AG04450 (cell line): ENCODE measurements around the gene ANO6. TPM values are rescaled to one million over a fixed set of nuclear protein-coding genes. Genes with fewer than 3 reads are reported as not detected.
"Not testable (repeated sequence)": the region's sequence is repeated elsewhere in the genome, so short reads cannot be mapped to it uniquely, and the experiment has no call there.

Experiments used
- CTCF ChIA-PET: fragments of 300-600, 350-600 bp; formaldehyde crosslinking; extraction: SDS; loops from one replicate; lab custom pipeline; 2022; ENCODE audit warnings: antibody characterized with exemption, inconsistent platforms; lab: Charles Lee
- POLR2A ChIA-PET: fragments of 350-600 bp; formaldehyde crosslinking; extraction: SDS; loops from one replicate; lab custom pipeline; 2021; ENCODE audit warnings: antibody characterized with exemption, inconsistent platforms; lab: Yijun Ruan, JAX
- DNase-seq: peaks from one replicate; pipeline ENCODE4 v3.0.0-alpha.2; 2011; ENCODE audit warnings: low read depth, low spot score
- H3K27ac ChIP-seq: one replicate; pipeline ENCODE4 v1.5.1; 2012; ENCODE audit warnings: low read depth, low read length, control low read depth
- H3K27me3 ChIP-seq: one replicate; pipeline ENCODE4 v1.6.0; 2012; ENCODE audit warnings: low read length; ENCODE audit not compliant: control insufficient read depth, insufficient read depth
- H3K4me3 ChIP-seq: 2 replicates; pipeline ENCODE4 v1.5.1; 2011; ENCODE audit warnings: mild to moderate bottlenecking, low read depth, low read length, control low read depth
- H3K9me3 ChIP-seq: 2 replicates; pipeline ENCODE4 v1.5.1; 2012; ENCODE audit warnings: low read length; ENCODE audit not compliant: control insufficient read depth, insufficient read depth
- CTCF ChIP-seq: IDR thresholded peaks from 2 replicates; pipeline ENCODE4 v1.5.1; 2011; ENCODE audit warnings: low read depth, low read length, control low read depth, inconsistent platforms
- polyA minus RNA-seq: library from RNA; depleted of rRNA, polyadenylated mRNA; stranded (reverse); fragments of >200 nt; gene quantifications from 2 replicates; pipeline ENCODE4 v1.2.3, GENCODE V29; 2011; rRNA and poly(A)+ RNA removed
- polyA plus RNA-seq: library from polyadenylated mRNA; depleted of rRNA; stranded (reverse); fragments of >200 nt; gene quantifications from 2 replicates; pipeline ENCODE4 v1.2.3, GENCODE V29; 2011; rRNA removed

Gene ANO6
- 44.0 and 51.9 TPM in 2 replicates for polyA plus RNA-seq
- polyA minus RNA-seq = 37.2 and 50.2 TPM in 2 replicates

GRCh38 chr12:45215419-45216229, at the start of gene ANO6:
TSS of gene ANO6 (plus strand) at chr12:45216095. CDS start at chr12:45216322, 227 bp downstream.
- POLR2A ChIA-PET = interaction anchor here (0.5 to 1.2 kb wide), 10 partner anchors 17 to 774 kb away, joined by 3 to 6 read pairs (median 3); partner anchors contain the start of gene SCAF11
- Histone ChIP-seq H3K27ac (peak within 1 kb of the TSS; percentile 82), H3K9me3 (no peaks in the 10 kb centered on the region; the same call in 1 of the 2 replicates), H3K27me3 (no peaks in the 10 kb centered on the region), H3K4me3 (peak within 1 kb of the TSS; percentile 64)
- TF ChIP-seq CTCF = peak; percentile 55
- peak; percentile 68 for DNase-seq
- CTCF ChIA-PET = interaction anchor here (0.6 to 3.3 kb wide), 26 partner anchors 9 to 509 kb away, joined by 3 to 25 read pairs (median 3); no protein-coding TSS in a partner anchor

GRCh38 chr12:45168976-45169375, 46.9 kb upstream of the ANO6 start:
- H3K27me3 ChIP-seq = no peaks in the 10 kb centered on the region
- ChIA-PET CTCF (interaction anchor here (4.9 kb wide), 1 partner anchor 220 kb away, joined by 23 read pairs; no protein-coding TSS in a partner anchor), POLR2A (no interaction called here)
- TF ChIP-seq CTCF = no peak
- H3K9me3 ChIP-seq = no peaks in the 10 kb centered on the region
- H3K27ac ChIP-seq = no peak overlapping the region
- DNase-seq = no peak
- no peak overlapping the region for H3K4me3 ChIP-seq

- Histone ChIP-seq H3K27ac (no peak overlapping the region), H3K9me3 (no peaks in the 10 kb centered on the region), H3K4me3 (no peak overlapping the region), H3K27me3 (no peaks in the 10 kb centered on the region)
- CTCF ChIA-PET = interaction anchor here (0.6 to 3.3 kb wide), 17 partner anchors 9 to 556 kb away, joined by 3 to 55 read pairs (median 3); no protein-coding TSS in a partner anchor
- POLR2A ChIA-PET = interaction anchor here (0.7 kb wide), 1 partner anchor 217 kb away, joined by 3 read pairs; no protein-coding TSS in a partner anchor
- TF ChIP-seq CTCF = peak; percentile 96
- peak; percentile 53 for DNase-seq
Observed at GRCh38 chr12:45170456-45171042, 45.3 kb upstream of the ANO6 start.

GRCh38 chr12:45173293-45173692, 42.6 kb upstream of the ANO6 start:
- H3K9me3 ChIP-seq, H3K27me3 ChIP-seq, H3K4me3 ChIP-seq, POLR2A ChIA-PET, DNase-seq, H3K27ac ChIP-seq: not testable (repeated sequence)
- TF ChIP-seq CTCF = peak; percentile 19; the same call in 1 of the 2 replicates
- CTCF ChIA-PET = interaction anchor here (0.6 to 3.3 kb wide), 5 partner anchors 11 to 215 kb away, joined by 3 to 55 read pairs (median 3); no protein-coding TSS in a partner anchor
